Endodermal cell (in vitro differentiated cells): ENCODE results near the gene LARGE1. TPM values are rescaled to one million over a fixed set of nuclear protein-coding genes. Genes with fewer than 3 reads are reported as not detected.

Source experiments
- DNase-seq: peaks from one replicate; pipeline ENCODE4 v3.0.0-alpha.2; 2017
- H3K27ac ChIP-seq: 2 replicates; pipeline ENCODE4 v1.5.1; 2013; ENCODE audit warnings: mild to moderate bottlenecking, low read depth, low read length, moderate library complexity
- H3K27me3 ChIP-seq: 2 replicates; pipeline ENCODE4 v1.6.1; 2013; ENCODE audit warnings: mild to moderate bottlenecking, low read length, moderate library complexity; ENCODE audit not compliant: insufficient read depth, control insufficient read depth, poor library complexity, severe bottlenecking
- H3K36me3 ChIP-seq: 2 replicates; pipeline ENCODE4 v1.7.0; 2013; ENCODE audit warnings: mild to moderate bottlenecking, low read length, moderate library complexity; ENCODE audit not compliant: control insufficient read depth, insufficient read depth
- H3K4me1 ChIP-seq: one replicate; pipeline ENCODE4 v1.7.0; 2013; ENCODE audit warnings: low read length; ENCODE audit not compliant: control insufficient read depth, insufficient read depth
- H3K4me3 ChIP-seq: 2 replicates; pipeline ENCODE4 v1.5.1; 2013; ENCODE audit warnings: mild to moderate bottlenecking, low read length, moderate library complexity
- H3K9ac ChIP-seq: 2 replicates; pipeline ENCODE4 v1.6.1; 2013; ENCODE audit warnings: mild to moderate bottlenecking, low read length, moderate library complexity; ENCODE audit not compliant: poor library complexity, severe bottlenecking; ENCODE audit errors: extremely low read depth
- H3K9me3 ChIP-seq: 2 replicates; pipeline ENCODE4 v1.6.1; 2013; ENCODE audit warnings: mild to moderate bottlenecking, low read length, moderate library complexity; ENCODE audit not compliant: control insufficient read depth
- H3K27ac Mint-ChIP-seq: 2 replicates; pipeline ENCODE4 v1.8.0; 2020; ENCODE audit warnings: mixed read lengths
- H3K27me3 Mint-ChIP-seq: 2 replicates; pipeline ENCODE4 v1.8.0; 2021; ENCODE audit warnings: mild to moderate bottlenecking, mixed read lengths; ENCODE audit not compliant: insufficient read depth
- H3K36me3 Mint-ChIP-seq: 2 replicates; pipeline ENCODE4 v1.8.0; 2020; ENCODE audit warnings: low read depth, mixed read lengths
- H3K4me1 Mint-ChIP-seq: 2 replicates; pipeline ENCODE4 v1.8.0; 2020; ENCODE audit warnings: mixed read lengths
- H3K4me3 Mint-ChIP-seq: 2 replicates; pipeline ENCODE4 v1.8.0; 2020; ENCODE audit warnings: mild to moderate bottlenecking, moderate library complexity, mixed read lengths
- H3K9me3 Mint-ChIP-seq: 2 replicates; pipeline ENCODE4 v1.8.0; 2020; ENCODE audit warnings: mild to moderate bottlenecking, mixed read lengths
- CTCF ChIP-seq: fragments of 200-600 bp; sonication (generic); conservative IDR thresholded peaks from 2 replicates; pipeline ENCODE4 v1.5.0; 2021; ENCODE audit warnings: antibody characterized with exemption, mild to moderate bottlenecking
- WGBS, 2 experiments: methylation state at CpG; one replicate each; pipeline versions ENCODE4 v1.1.5 to v1.1.7; 2013; ENCODE audit warnings: missing lambda C conversion rate in 2 of 2, mixed read lengths in 1 of 2; ENCODE audit not compliant: insufficient coverage in 1 of 2, insufficient read length in 1 of 2; 5-methylcytosine and 5-hydroxymethylcytosine counted together
- total RNA-seq, 2 donors: library from RNA; stranded (reverse); fragmentation: NEBNext Ultra II Directional in 1 of 2; extraction: Animal tissue kit (Norgen Biotek cat#: 25700) in 1 of 2; gene quantifications; 2 replicates in 1 of 2; 3 replicates in 1 of 2; pipeline ENCODE4 v1.2.1, GENCODE V29; 2021

LARGE1 gene
- total RNA-seq, 2 donors from 2014 or later: 17.5 to 24.3 TPM

GRCh38 chr22:33851240-33851639, 69.0 kb downstream of the LARGE1 start:
- no peak overlapping the region for H3K27ac ChIP-seq
- peaks cover 100% of the 10 kb centered on the region for H3K27me3 Mint-ChIP-seq
- no peaks in the 10 kb centered on the region for H3K4me1 ChIP-seq
- H3K9ac ChIP-seq: no peak overlapping the region
- H3K9me3 ChIP-seq: peaks cover 19% of the 10 kb centered on the region
- DNase-seq: no peak
- no peak overlapping the region for H3K4me3 ChIP-seq
- H3K4me1 Mint-ChIP-seq: peaks cover 19% of the 10 kb centered on the region
- no peaks in the 10 kb centered on the region for H3K36me3 ChIP-seq
- WGBS, 2 experiments: 68 to 84% methylated on average over 4 to 5 of the region's 5 CpGs
- peaks cover 7% of the 10 kb centered on the region for H3K36me3 Mint-ChIP-seq
- no peak overlapping the region for H3K4me3 Mint-ChIP-seq
- no peak overlapping the region for H3K27ac Mint-ChIP-seq
- peaks cover 94% of the 10 kb centered on the region for H3K27me3 ChIP-seq
- TF ChIP-seq CTCF: no peak
- peaks cover 20% of the 10 kb centered on the region for H3K9me3 Mint-ChIP-seq

GRCh38 chr22:33850724-33851123, 69.6 kb downstream of the LARGE1 start:
- Histone ChIP-seq H3K27me3 (peaks cover 92% of the 10 kb centered on the region), H3K36me3 (no peaks in the 10 kb centered on the region), H3K4me3 (no peak overlapping the region), H3K27ac (no peak overlapping the region), H3K4me1 (no peaks in the 10 kb centered on the region), H3K9ac (no peak overlapping the region), H3K9me3 (peaks cover 22% of the 10 kb centered on the region)
- peak; percentile 68 for DNase-seq
- no peak for TF ChIP-seq CTCF
- peaks cover 9% of the 10 kb centered on the region for H3K36me3 Mint-ChIP-seq
- peaks cover 19% of the 10 kb centered on the region for H3K4me1 Mint-ChIP-seq
- H3K27ac Mint-ChIP-seq: peak overlapping the region; percentile 27
- H3K4me3 Mint-ChIP-seq: no peak overlapping the region
- H3K9me3 Mint-ChIP-seq: peaks cover 25% of the 10 kb centered on the region
- 69 to 80% methylated on average over 2 of the region's 2 CpGs for WGBS, 2 experiments
- H3K27me3 Mint-ChIP-seq: peaks cover 100% of the 10 kb centered on the region

GRCh38 chr22:33850193-33850592, 70.1 kb downstream of the LARGE1 start:
- peaks cover 12% of the 10 kb centered on the region for H3K36me3 Mint-ChIP-seq
- peaks cover 19% of the 10 kb centered on the region for H3K4me1 Mint-ChIP-seq
- no peaks in the 10 kb centered on the region for H3K4me1 ChIP-seq
- H3K4me3 ChIP-seq: no peak overlapping the region
- peaks cover 30% of the 10 kb centered on the region for H3K9me3 Mint-ChIP-seq
- no peak for TF ChIP-seq CTCF
- no peak overlapping the region for H3K4me3 Mint-ChIP-seq
- WGBS, 2 experiments: 79 to 87% methylated on average over 3 to 5 of the region's 5 CpGs
- peaks cover 92% of the 10 kb centered on the region for H3K27me3 ChIP-seq
- H3K27me3 Mint-ChIP-seq: peaks cover 100% of the 10 kb centered on the region
- H3K27ac Mint-ChIP-seq: no peak overlapping the region
- no peak overlapping the region for H3K9ac ChIP-seq
- H3K9me3 ChIP-seq: peaks cover 26% of the 10 kb centered on the region
- no peaks in the 10 kb centered on the region for H3K36me3 ChIP-seq
- no peak overlapping the region for H3K27ac ChIP-seq
- no peak for DNase-seq
